DND-41 (cell line): ENCODE results near the gene RYR3.

Source experiments
- ATAC-seq: fragments of 200-7000 bp; cut with Tn5 transposase; 3 replicates; pipeline ENCODE4 v1.9.1; 2021; ENCODE audit warnings: low read depth; ENCODE audit not compliant: insufficient read depth
- DNase-seq: peaks from one replicate; pipeline ENCODE4 v3.0.0-alpha.2; 2020
- H2AFZ ChIP-seq: 2 replicates; pipeline ENCODE4 v1.6.0; 2012; ENCODE audit warnings: low read depth, low read length
- H3K27ac ChIP-seq: 2 replicates; pipeline ENCODE4 v1.5.1; 2012; ENCODE audit warnings: low read length, inconsistent platforms
- H3K27me3 ChIP-seq: fragments of 200-600 bp; sonication (generic); 2 replicates; pipeline ENCODE4 v1.6.0; 2012; ENCODE audit warnings: low read length, mild to moderate bottlenecking, inconsistent platforms; ENCODE audit not compliant: insufficient read depth, poor library complexity
- H3K36me3 ChIP-seq: 2 replicates; pipeline ENCODE4 v1.5.1; 2012; ENCODE audit warnings: low read length, inconsistent platforms; ENCODE audit not compliant: insufficient read depth
- H3K4me1 ChIP-seq: 2 replicates; pipeline ENCODE4 v1.5.1; 2012; ENCODE audit warnings: mild to moderate bottlenecking, low read length; ENCODE audit not compliant: insufficient read depth
- H3K4me2 ChIP-seq: 2 replicates; pipeline ENCODE4 v1.6.0; 2012; ENCODE audit warnings: mild to moderate bottlenecking, moderate library complexity, low read length, inconsistent platforms; ENCODE audit not compliant: insufficient read depth
- H3K4me3 ChIP-seq, 2 experiments: fragments of 200-600 bp in 1 of 2; shearing (Covaris generic) in 1 of 2; 2 replicates each; pipeline ENCODE4 v1.5.1; 2012 to 2016; ENCODE audit warnings: inconsistent platforms in 2 of 2, low read length in 2 of 2, mild to moderate bottlenecking in 2 of 2, low read depth in 1 of 2, moderate library complexity in 1 of 2
- H3K79me2 ChIP-seq: 2 replicates; pipeline ENCODE4 v1.6.0; 2012; ENCODE audit warnings: low read length, inconsistent platforms; ENCODE audit not compliant: insufficient read depth
- H3K9ac ChIP-seq: 2 replicates; pipeline ENCODE4 v1.6.0; 2012; ENCODE audit warnings: low read depth, mild to moderate bottlenecking, inconsistent platforms, low read length, moderate library complexity
- H3K9me3 ChIP-seq: 2 replicates; pipeline ENCODE4 v1.5.1; 2012; ENCODE audit warnings: low read length, moderate library complexity, mild to moderate bottlenecking, inconsistent platforms; ENCODE audit not compliant: insufficient read depth, severe bottlenecking
- H4K20me1 ChIP-seq: 2 replicates; pipeline ENCODE4 v1.6.0; 2012; ENCODE audit warnings: low read length; ENCODE audit not compliant: insufficient read depth
- EZH2 ChIP-seq: IDR thresholded peaks from 3 replicates; pipeline ENCODE4 v1.6.1; 2012; ENCODE audit warnings: borderline replicate concordance, low read depth, mild to moderate bottlenecking, moderate library complexity, low read length, inconsistent platforms; ENCODE audit not compliant: severe bottlenecking
- TF ChIP-seq, protein P1 (sequence below): IDR thresholded peaks from 2 replicates; pipeline ENCODE4 v1.5.1; 2012; ENCODE audit warnings: borderline replicate concordance, low read length, moderate library complexity, mild to moderate bottlenecking; ENCODE audit not compliant: poor library complexity, severe bottlenecking; ENCODE audit errors: extremely low read depth

RYR3 gene

DNA sequence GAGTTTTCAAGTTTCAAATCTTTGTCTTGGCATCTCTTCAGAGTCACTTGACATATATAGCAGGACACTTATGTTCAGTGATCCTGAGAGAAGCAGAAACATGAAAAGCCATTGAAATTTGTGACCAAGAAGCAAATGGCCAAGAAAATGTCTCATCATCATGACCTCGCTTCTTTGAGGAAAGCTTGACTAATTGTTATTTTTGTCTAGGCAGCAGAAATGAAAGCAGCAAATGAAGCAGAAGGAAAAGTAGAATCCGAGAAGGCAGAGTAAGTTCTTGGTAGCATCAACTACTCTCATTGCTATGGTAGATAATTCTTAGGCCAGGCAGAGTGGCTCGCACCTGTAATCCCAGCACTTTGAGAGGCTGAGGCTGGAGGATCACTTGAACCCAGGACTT is 529.8 kb downstream of the RYR3 start:
- Histone ChIP-seq H3K4me1 (no peaks in the 10 kb centered on the region), H3K36me3 (no peaks in the 10 kb centered on the region), H4K20me1 (no peaks in the 10 kb centered on the region), H3K27ac (no peak overlapping the region), H3K4me2 (no peak overlapping the region), H3K9me3 (no peaks in the 10 kb centered on the region), H3K9ac (no peak overlapping the region), H3K27me3 (peaks cover 9% of the 10 kb centered on the region), H3K79me2 (no peaks in the 10 kb centered on the region), H3K4me3 (no peak overlapping the region), H2AFZ (no peak overlapping the region)
- TF ChIP-seq EZH2: no peak
- TF ChIP-seq, protein P1, sequence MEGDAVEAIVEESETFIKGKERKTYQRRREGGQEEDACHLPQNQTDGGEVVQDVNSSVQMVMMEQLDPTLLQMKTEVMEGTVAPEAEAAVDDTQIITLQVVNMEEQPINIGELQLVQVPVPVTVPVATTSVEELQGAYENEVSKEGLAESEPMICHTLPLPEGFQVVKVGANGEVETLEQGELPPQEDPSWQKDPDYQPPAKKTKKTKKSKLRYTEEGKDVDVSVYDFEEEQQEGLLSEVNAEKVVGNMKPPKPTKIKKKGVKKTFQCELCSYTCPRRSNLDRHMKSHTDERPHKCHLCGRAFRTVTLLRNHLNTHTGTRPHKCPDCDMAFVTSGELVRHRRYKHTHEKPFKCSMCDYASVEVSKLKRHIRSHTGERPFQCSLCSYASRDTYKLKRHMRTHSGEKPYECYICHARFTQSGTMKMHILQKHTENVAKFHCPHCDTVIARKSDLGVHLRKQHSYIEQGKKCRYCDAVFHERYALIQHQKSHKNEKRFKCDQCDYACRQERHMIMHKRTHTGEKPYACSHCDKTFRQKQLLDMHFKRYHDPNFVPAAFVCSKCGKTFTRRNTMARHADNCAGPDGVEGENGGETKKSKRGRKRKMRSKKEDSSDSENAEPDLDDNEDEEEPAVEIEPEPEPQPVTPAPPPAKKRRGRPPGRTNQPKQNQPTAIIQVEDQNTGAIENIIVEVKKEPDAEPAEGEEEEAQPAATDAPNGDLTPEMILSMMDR: no peak
- ATAC-seq: no peak
- DNase-seq: no peak

DNA sequence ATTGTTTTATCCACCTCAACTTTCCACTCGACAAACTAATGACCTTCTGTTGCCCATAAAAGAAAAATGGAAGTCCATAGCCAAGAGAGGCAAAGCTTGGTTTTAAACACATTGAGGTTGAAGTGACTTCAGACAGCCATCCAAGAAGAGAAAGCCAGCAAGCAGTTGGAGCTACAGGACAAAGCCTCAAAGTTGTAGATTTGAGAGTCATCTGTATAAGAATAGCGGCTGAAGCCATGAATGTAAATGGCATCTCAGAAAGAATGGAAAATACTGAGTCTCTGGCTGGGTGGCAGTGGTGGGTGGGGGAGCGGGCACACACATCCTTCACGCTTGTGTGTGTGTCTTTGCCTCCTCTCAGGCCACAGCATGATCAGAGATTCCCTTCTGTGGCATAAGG is 533.4 kb downstream of the RYR3 start:
- H4K20me1 ChIP-seq: no peaks in the 10 kb centered on the region
- no peaks in the 10 kb centered on the region for H3K4me1 ChIP-seq
- TF ChIP-seq, protein P1: no peak
- TF ChIP-seq EZH2: no peak
- H3K4me2 ChIP-seq: no peak overlapping the region
- H3K27me3 ChIP-seq: peaks cover 5% of the 10 kb centered on the region
- ATAC-seq: no peak
- H3K36me3 ChIP-seq: no peaks in the 10 kb centered on the region
- DNase-seq: no peak
- H3K9me3 ChIP-seq: no peaks in the 10 kb centered on the region
- no peak overlapping the region for H3K27ac ChIP-seq
- no peak overlapping the region for H3K9ac ChIP-seq
- no peaks in the 10 kb centered on the region for H3K79me2 ChIP-seq
- no peak overlapping the region for H2AFZ ChIP-seq
- H3K4me3 ChIP-seq: no peak overlapping the region

DNA sequence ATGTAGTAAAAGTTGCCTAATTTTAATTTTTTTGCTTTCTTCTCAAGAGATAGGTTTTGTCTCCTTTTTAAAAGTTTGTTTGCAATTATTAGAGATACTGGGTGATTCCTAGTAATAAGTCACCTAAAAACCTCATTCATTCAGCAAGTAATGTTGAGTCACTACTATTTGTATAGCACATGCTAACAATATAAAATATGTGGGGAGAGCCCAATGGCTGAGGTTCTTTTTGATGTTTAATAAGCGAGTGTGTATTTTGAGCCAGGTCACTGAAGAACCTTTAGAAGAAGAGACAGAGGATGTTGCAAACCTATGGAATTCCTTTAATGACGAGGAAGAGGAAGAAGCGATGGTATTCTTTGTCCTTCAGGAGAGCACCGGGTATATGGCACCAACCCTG is 533.8 kb downstream of the RYR3 start:
- no peaks in the 10 kb centered on the region for H3K4me1 ChIP-seq
- no peaks in the 10 kb centered on the region for H3K79me2 ChIP-seq
- ATAC-seq (no peak), DNase-seq (no peak)
- no peaks in the 10 kb centered on the region for H3K36me3 ChIP-seq
- H3K27me3 ChIP-seq: peaks cover 5% of the 10 kb centered on the region
- H3K9ac ChIP-seq: no peak overlapping the region
- H3K4me3 ChIP-seq: no peak overlapping the region
- no peaks in the 10 kb centered on the region for H3K9me3 ChIP-seq
- H4K20me1 ChIP-seq: no peaks in the 10 kb centered on the region
- TF ChIP-seq, protein P1: no peak
- no peak for TF ChIP-seq EZH2
- no peak overlapping the region for H3K27ac ChIP-seq
- no peak overlapping the region for H3K4me2 ChIP-seq
- H2AFZ ChIP-seq: no peak overlapping the region

DNA sequence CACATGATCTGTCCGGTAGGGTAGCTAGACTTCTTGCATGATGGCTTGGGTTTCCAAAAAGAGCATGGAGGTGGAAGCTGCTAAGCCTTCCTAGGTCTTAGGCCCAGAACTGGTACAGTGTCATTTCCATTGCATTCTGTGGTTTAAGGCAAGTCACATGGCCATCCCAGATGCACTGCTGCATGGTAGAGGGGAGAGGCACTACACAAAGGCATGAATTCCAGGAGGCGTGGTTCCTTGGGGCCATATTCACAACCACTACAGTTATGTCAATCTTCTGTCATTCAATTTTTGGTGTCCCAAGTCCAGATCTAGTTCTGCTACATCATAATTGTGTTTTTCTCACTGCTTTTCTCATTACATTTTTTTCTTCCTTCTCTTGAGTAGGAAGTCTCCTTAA is 535.4 kb downstream of the RYR3 start:
- H3K4me3 ChIP-seq: no peak overlapping the region
- H3K9ac ChIP-seq: no peak overlapping the region
- H2AFZ ChIP-seq: no peak overlapping the region
- no peaks in the 10 kb centered on the region for H3K9me3 ChIP-seq
- no peak overlapping the region for H3K27ac ChIP-seq
- no peak for DNase-seq
- TF ChIP-seq, protein P1: no peak
- no peak for TF ChIP-seq EZH2
- no peak for ATAC-seq
- no peak overlapping the region for H3K4me2 ChIP-seq
- no peaks in the 10 kb centered on the region for H3K36me3 ChIP-seq
- H3K79me2 ChIP-seq: no peaks in the 10 kb centered on the region
- no peaks in the 10 kb centered on the region for H3K4me1 ChIP-seq
- no peaks in the 10 kb centered on the region for H3K27me3 ChIP-seq
- H4K20me1 ChIP-seq: no peaks in the 10 kb centered on the region
